ENCODE measurements around the gene TSKU.

DNA sequence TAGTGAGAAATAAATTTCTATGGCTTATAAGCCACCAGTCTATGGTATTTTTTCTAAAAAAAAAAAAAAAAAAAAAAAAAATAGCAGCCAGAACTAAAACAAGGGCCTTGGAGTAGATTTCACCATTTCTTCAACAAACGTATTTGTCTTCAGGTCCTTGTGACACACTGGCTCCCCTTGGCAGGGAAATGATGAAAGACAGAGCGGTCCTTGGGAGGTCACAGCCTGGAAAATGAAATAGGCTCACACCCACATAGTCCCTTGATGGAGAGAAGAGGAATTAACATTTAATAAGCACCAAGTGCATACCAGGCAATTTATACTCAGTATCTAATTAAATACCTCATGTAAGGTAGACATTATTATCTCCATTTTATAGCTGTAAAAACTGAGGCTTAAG lies 51.9 kb downstream of the TSKU start:
- no peak for TF ChIP-seq EZH2 (IDR thresholded peaks at IDR 0.05; ENCODE audit: borderline replicate concordance, low read depth, low read length)
- TF ChIP-seq MTA2 (IDR thresholded peaks at IDR 0.05; ENCODE audit: low read depth) = no peak
- no peak for TF ChIP-seq TRIM24 (IDR thresholded peaks at IDR 0.05)
- TF ChIP-seq CBX2 (IDR thresholded peaks at IDR 0.05; ENCODE audit: insufficient read depth, low read length, poor library complexity, severe bottlenecking) = no peak
- TF ChIP-seq, protein P1, sequence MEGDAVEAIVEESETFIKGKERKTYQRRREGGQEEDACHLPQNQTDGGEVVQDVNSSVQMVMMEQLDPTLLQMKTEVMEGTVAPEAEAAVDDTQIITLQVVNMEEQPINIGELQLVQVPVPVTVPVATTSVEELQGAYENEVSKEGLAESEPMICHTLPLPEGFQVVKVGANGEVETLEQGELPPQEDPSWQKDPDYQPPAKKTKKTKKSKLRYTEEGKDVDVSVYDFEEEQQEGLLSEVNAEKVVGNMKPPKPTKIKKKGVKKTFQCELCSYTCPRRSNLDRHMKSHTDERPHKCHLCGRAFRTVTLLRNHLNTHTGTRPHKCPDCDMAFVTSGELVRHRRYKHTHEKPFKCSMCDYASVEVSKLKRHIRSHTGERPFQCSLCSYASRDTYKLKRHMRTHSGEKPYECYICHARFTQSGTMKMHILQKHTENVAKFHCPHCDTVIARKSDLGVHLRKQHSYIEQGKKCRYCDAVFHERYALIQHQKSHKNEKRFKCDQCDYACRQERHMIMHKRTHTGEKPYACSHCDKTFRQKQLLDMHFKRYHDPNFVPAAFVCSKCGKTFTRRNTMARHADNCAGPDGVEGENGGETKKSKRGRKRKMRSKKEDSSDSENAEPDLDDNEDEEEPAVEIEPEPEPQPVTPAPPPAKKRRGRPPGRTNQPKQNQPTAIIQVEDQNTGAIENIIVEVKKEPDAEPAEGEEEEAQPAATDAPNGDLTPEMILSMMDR (IDR thresholded peaks at IDR 0.05 in 2 of 3, conservative IDR thresholded peaks at IDR 0.05 in 1 of 3; ENCODE audit: insufficient read depth in 2 of 3, low read depth in 1 of 3, low read length in 3 of 3) = no peak
- no peak for TF ChIP-seq ZNF507 (tag; conservative IDR thresholded peaks at IDR 0.05)
- no peak for TF ChIP-seq CEBPB (tag; IDR thresholded peaks at IDR 0.05)
- TF ChIP-seq PRMT5 (CRISPR knock-in tag; IDR thresholded peaks at IDR 0.05) = no peak
- TF ChIP-seq MAFG (tag; conservative IDR thresholded peaks at IDR 0.05) = no peak
- TF ChIP-seq, protein P2, sequence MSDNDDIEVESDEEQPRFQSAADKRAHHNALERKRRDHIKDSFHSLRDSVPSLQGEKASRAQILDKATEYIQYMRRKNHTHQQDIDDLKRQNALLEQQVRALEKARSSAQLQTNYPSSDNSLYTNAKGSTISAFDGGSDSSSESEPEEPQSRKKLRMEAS (CRISPR knock-in tag; IDR thresholded peaks at IDR 0.05) = no peak
- no peak for TF ChIP-seq EP300 (IDR thresholded peaks at IDR 0.05; ENCODE audit: low read length)

Measured in K562 (cell line).